ENCODE results near the gene PRAME.

DNA sequence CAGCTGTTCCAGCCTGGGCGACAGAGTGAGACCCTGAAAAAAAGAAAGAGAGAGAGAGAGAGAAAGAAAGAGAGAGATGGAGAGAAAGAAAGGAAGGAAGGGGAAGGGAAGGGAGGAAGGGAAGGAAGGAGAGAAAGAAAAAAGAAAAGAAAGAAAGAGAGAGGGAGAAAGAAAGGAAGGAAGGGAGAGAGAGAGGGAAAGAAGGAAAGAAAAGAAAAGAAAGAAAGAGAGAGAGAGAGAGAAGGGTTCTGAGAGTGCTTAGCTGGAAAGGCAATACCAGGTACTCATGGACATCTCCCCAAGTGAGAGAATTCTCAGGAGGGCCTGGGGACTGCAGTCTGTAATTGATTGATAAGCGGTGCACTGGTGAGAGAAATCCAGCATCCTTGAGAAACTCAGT, 12.8 kb upstream of the PRAME start:
- TF ChIP-seq GATA2 (IDR thresholded peaks at IDR 0.05; ENCODE audit: low read depth, low read length) (no peak), GATA3 (IDR thresholded peaks at IDR 0.05; ENCODE audit: low read depth, low read length) (no peak)
